Activated CD8-positive, alpha-beta memory T cell treated with anti-CD3 and anti-CD28 coated beads for 4 hours (primary cell): ENCODE measurements around the gene ITGAE.

ENCODE experiments used
- DNase-seq, 2 donors: peaks; one replicate each; pipeline ENCODE4 v3.0.0-alpha.2; 2020; ENCODE audit warnings: low read depth in 2 of 2

ITGAE gene

DNA sequence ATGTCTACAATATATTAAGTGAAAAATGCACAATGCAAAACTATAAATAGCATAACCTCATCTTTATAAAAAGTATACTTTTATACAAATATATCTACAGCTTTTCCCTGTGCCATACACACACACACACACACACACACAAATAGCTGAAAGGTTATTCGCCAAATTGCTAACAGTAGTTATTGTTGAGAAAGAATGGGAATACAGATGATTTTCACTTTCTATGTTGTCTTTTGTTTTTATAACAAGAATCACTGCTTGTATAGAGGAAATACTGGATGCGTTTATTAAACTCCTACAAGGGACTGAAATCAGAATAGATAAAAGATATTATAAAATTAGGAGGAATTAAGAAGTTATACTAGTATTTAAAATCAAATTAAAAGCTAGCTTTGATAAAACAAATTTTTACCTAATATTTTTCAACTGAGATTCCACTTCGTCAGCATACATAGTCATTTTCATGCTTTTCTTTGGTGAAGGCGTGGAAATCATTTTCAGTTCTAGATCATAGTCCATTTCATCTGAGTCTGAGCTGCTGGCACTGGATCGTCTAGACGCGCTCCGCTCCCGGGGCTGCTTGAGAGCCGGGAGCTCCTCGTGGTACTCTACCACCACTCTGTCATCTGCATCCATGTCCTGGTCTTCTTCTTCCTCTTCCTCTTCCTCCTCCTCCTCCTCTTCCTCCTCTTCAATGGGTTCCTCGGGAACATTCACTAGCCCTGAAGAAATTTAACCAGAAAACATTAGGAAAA lies 17.0 kb upstream of the ITGAE start:
- no peak for DNase-seq

DNA sequence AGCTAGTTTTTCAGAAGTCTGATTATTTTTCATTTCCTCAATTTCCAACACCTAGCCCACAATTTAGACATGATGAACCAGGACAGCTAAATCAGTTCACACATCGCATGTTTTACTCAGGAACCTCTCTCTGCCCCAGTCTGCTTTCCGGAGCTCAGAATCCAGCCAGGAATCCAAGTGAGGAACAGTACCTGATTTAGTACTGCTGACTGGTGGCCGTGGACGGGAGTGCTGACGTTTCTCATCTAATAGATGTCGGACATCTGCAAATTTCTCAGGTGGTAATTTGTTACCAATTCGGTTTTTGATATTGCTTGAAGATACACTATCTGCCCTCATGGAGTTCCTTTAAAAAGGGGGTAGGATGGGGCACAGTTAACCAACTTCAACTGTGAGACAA lies 14.9 kb upstream of the ITGAE start:
- no peak for DNase-seq

- no peak for DNase-seq
Observed at GRCh38 chr17:3815122-3815521, 14.1 kb upstream of the ITGAE start.

GRCh38 chr17:3814361-3814760 lies 13.4 kb upstream of the ITGAE start:
- DNase-seq: no peak

GRCh38 chr17:3813171-3813570 lies 12.2 kb upstream of the ITGAE start:
- no peak for DNase-seq

DNA sequence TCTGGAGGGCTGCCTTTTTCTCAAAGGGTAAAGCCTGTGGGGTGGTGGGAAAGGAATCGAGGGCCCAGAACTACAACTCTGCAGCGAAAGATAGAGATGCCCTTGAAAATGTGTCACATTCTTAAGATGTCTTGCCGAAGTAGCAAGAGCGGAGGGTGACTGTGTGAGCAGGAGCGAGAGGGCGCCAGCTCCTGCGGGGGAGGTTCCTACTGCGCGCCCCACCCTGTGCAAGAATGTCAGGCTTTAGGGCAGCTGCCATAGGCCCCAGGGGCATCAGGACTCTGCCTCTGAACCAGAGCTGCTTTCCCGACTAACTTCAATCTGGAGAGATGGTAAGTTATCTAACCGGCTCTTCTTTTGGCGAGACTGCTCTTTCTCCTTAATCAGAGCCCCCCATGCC lies 11.8 kb upstream of the ITGAE start:
- no peak for DNase-seq

GRCh38 chr17:3812284-3812683 lies 11.3 kb upstream of the ITGAE start:
- DNase-seq: no peak

DNA sequence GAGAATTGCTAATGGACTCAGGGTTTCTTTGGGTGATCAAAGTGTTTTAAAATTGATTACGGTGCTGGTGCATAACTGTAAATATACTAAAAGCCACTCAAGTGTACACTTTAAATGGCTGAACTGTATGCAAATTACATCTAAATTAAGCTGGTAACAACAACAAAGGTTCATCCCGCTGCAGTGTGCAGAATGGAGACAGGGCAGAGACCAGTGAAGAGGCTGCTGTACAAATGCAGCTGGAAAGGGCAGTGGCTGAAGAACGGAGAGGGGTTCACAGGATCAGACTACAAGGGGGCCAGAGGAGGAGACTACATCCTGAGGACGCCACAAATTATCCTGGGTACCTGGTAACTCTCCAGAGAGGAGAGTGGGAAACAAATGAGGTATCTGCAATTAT lies 9.0 kb upstream of the ITGAE start:
- DNase-seq: no peak

- no peak for DNase-seq
Observed at GRCh38 chr17:3809135-3809534, 8.1 kb upstream of the ITGAE start.

- no peak for DNase-seq
Observed at GRCh38 chr17:3808701-3809100, 7.7 kb upstream of the ITGAE start.

DNA sequence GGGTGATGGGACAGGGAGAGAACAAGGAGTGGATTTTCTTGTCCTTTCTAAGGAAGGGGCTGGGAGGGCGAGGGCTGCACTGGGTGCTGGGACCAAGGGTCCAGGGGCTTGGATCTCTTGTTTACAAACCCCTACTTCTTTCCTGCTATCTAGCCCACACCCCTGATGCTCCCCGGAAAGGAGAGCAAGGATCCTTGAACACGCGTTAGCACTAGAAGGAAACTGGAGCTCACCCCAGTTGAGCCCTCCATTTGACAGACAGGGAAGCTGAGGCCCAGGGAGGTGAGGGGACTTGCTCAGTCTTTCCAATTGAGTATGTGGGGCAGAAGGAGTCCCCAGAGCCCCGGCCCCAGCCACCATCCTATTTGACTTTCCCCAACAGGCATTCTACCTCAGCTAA lies 4.6 kb upstream of the ITGAE start:
- no peak for DNase-seq

- DNase-seq: no peak
Observed at GRCh38 chr17:3804503-3804931, 3.5 kb upstream of the ITGAE start.

DNA sequence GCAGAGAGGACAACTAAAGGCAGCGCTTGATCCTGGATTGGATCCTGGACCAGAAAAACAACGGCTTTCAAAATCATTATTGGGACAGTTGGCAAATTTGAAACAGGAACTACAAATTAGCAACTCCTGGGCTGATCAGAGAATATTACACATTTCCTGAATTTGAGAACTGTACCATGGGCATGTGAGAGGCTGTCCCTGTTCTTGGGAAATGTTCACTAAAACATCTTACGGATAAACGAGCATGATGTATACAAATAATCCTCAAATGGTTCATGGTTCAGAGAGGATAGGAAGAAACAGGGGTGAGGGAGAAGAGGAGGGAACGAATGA lies 2.3 kb upstream of the ITGAE start:
- DNase-seq: no peak

- DNase-seq: no peak
Observed at GRCh38 chr17:3802461-3803307, 1.7 kb upstream of the ITGAE start.

- DNase-seq: no peak
Observed at GRCh38 chr17:3801792-3802191, 804 bp upstream of the ITGAE start.

GRCh38 chr17:3801347-3801746 lies 359 bp upstream of the ITGAE start:
- DNase-seq: no peak

DNA sequence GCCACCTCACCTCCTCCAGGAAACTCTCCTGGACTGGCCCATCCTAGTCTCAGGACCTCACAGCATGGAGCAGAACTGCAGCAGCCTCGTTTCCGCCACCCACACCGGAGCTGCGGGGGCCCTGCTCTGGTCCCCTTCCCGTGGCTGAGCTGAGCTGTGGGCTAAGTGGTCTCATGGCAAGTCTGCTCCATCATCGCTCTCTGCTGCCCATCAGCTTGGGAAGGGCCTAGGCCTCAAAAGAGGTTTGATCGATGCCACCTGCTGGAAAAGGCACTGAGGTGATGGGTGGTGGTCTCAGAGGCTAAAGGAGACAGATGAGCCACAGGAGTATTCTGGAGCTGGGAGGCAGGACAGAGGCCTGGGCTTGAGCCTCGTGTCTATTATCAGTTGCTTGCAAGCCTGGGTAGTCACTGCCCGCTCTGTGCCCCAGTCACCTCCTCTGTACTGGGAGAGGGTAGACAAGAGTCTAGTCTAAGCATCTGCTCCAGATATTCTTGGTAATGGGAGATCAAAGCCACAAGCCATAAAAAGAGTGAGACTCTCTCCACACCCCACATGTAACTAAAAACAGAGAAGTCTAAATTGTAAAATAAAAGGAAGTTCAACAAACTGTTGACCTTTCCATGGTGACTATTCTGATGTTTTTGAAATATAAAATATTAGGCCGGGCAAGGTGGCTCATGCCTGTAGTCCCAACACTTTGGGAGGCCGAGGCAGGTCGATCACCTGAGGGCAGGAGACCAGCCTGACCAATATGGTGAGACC lies 1.6 kb downstream of the ITGAE start:
- DNase-seq: no peak

DNA sequence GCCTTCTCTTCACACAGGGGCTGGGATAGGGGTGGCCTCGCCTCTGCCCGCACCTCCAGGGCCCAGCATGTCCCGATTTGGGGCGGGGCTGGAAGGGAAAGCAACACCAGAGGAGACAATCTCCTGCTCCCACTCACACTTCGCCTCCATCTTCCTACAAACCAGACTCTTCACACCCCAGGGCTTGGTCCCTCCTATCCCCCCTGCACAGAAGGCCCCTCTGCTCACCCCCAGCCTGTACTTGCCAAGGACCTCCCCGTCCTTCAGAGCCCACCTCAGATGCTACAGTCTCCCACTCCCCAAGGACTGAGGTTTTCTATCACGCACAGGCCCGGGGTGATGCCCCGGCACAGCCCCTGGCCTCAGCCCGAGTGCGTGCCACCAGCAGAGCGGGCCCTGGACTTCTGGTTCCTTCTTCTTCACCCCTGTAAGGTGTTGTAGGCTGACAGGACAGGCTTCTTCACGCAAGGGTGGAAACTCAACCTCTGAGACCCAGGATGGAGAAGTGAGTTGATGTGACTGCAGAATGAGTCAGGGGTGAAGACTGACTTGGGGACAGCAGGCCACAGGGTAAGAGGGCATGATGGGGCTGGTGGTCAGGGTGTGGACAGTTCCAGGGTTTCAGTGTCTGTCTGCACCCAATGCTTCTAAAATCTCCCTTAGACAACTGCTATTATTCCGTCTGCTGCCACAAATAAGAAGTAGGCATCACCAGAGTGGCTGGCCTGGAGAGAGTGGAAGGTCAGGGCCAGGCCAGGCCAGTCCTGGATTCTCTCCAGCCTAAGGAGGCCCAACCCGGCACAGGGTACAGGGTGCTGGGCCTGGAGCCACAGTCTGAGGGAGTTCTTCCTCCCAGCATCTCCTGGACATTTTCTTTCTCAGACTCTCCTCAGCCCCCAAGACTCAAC lies 2.5 kb downstream of the ITGAE start:
- no peak for DNase-seq

- DNase-seq: peak in 1 of 2 donors; percentile 42
Observed at GRCh38 chr17:3796822-3797170, 4.2 kb downstream of the ITGAE start.

DNA sequence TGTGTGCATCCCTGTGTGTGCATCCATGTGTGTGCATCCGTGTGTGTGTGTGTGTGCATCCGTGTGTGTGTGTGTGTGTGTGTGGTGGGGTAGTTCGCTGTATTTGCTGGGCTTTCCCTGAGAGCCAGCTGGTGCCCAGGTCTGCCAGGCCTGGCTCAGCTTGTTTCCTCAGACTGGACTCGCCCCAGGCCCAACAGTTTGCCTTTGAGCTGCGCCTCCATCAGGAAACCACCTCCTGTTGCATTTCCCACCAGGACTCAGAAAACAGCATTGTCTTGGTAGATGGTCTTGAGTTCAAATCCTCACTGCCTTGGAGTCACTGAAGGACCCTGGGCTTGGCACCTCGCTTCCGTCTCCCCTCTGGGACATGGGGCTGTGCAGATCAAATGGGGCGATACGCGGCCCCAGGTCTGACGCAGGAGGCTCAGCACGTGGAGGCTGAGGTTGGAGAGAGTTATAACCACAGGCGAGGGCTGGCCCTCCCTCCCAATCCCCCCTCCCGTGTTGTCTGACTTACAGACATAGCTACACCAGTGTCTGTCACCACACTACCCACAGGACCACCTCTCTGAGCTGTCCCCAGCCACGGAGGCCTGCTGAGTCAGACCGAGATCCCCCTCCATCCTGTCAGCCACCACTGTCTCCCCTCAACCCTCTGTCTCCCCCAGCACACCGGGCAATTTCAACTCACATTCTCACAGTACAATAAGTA lies 4.7 kb downstream of the ITGAE start:
- peak; percentile 81 to 84 for DNase-seq
